ENCODE data around the gene PCDH18.
"Not testable (repeated sequence)": the region's sequence is repeated elsewhere in the genome, so short reads cannot be mapped to it uniquely, and the experiment has no call there.

- TF ChIP-seq CTCF (conservative IDR thresholded peaks at IDR 0.05 in 1 of 2, IDR thresholded peaks at IDR 0.05 in 1 of 2; ENCODE audit: extremely low read depth in 1 of 2, insufficient read depth in 1 of 2, low read depth in 1 of 2, low read length in 2 of 2); EZH2 (IDR thresholded peaks at IDR 0.05; ENCODE audit: borderline replicate concordance, low read length): not testable (repeated sequence)
Observed at GRCh38 chr4:137537807-137538206, 5.5 kb upstream of the PCDH18 start.
